Activated CD4-positive, alpha-beta T cell treated with anti-CD3 and anti-CD28 coated beads, Interleukin-2, amount 50 U/mL, for 1 hour (primary cell): ENCODE results near the gene ZNF768.
"Not testable (repeated sequence)": the region's sequence is repeated elsewhere in the genome, so short reads cannot be mapped to it uniquely, and the experiment has no call there.

Experiments
- DNase-seq: peaks from one replicate; pipeline ENCODE4 v3.0.0-alpha.2; 2020

The ZNF768 gene

GRCh38 chr16:30503403-30504296, 22.7 kb downstream of the ZNF768 start:
- DNase-seq = no peak

- no peak for DNase-seq
Measured at GRCh38 chr16:30499284-30499683, 27.1 kb downstream of the ZNF768 start.

GRCh38 chr16:30494709-30495108, 31.7 kb downstream of the ZNF768 start:
- no peak for DNase-seq

GRCh38 chr16:30493941-30494488, 32.4 kb downstream of the ZNF768 start:
- DNase-seq = no peak

- no peak for DNase-seq
Measured at GRCh38 chr16:30491744-30492308, 34.5 kb downstream of the ZNF768 start.

- no peak for DNase-seq
Measured at GRCh38 chr16:30491229-30491628, 35.1 kb downstream of the ZNF768 start.

GRCh38 chr16:30490210-30490609, 36.2 kb downstream of the ZNF768 start:
- DNase-seq = no peak

GRCh38 chr16:30488764-30489605, 37.4 kb downstream of the ZNF768 start:
- no peak for DNase-seq

- DNase-seq = no peak
Measured at GRCh38 chr16:30485818-30486436, 40.4 kb downstream of the ZNF768 start.

- DNase-seq = no peak
Measured at GRCh38 chr16:30484887-30485286, 41.5 kb downstream of the ZNF768 start.

- no peak for DNase-seq
Measured at GRCh38 chr16:30482366-30482765, 44.0 kb downstream of the ZNF768 start.

GRCh38 chr16:30481381-30481780, 45.0 kb downstream of the ZNF768 start:
- DNase-seq = no peak

- no peak for DNase-seq
Measured at GRCh38 chr16:30478766-30479478, 47.4 kb downstream of the ZNF768 start.

GRCh38 chr16:30477773-30478172, 48.6 kb downstream of the ZNF768 start:
- not testable (repeated sequence) for DNase-seq

GRCh38 chr16:30476991-30477390, 49.4 kb downstream of the ZNF768 start:
- no peak for DNase-seq

GRCh38 chr16:30474684-30475083, 51.7 kb downstream of the ZNF768 start:
- no peak for DNase-seq

- no peak for DNase-seq
Measured at GRCh38 chr16:30474074-30474452, 52.3 kb downstream of the ZNF768 start.
